Measurements from ENCODE around the gene SLC9B1.

- TF ChIP-seq POLR2A (IDR thresholded peaks at IDR 0.05), result no peak
- TF ChIP-seq, protein P1, sequence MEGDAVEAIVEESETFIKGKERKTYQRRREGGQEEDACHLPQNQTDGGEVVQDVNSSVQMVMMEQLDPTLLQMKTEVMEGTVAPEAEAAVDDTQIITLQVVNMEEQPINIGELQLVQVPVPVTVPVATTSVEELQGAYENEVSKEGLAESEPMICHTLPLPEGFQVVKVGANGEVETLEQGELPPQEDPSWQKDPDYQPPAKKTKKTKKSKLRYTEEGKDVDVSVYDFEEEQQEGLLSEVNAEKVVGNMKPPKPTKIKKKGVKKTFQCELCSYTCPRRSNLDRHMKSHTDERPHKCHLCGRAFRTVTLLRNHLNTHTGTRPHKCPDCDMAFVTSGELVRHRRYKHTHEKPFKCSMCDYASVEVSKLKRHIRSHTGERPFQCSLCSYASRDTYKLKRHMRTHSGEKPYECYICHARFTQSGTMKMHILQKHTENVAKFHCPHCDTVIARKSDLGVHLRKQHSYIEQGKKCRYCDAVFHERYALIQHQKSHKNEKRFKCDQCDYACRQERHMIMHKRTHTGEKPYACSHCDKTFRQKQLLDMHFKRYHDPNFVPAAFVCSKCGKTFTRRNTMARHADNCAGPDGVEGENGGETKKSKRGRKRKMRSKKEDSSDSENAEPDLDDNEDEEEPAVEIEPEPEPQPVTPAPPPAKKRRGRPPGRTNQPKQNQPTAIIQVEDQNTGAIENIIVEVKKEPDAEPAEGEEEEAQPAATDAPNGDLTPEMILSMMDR (IDR thresholded peaks at IDR 0.05), result no peak
These were observed 5.5 kb upstream of the SLC9B1 start for GRCh38 chr4:103024996-103025395.

Measured in body of pancreas (tissue), 4 donors.